Sciatic nerve (tissue), 2 donors: Measurements from ENCODE around the gene GSTT2. TPM values are rescaled to one million over a fixed set of nuclear protein-coding genes. Genes with fewer than 3 reads are reported as not detected.

ENCODE experiments used
- ATAC-seq: fragments of 200-7000 bp; cut with Tn5 transposase; one replicate; pipeline ENCODE4 v1.9.1; 2020; ENCODE audit warnings: mild to moderate bottlenecking, moderate library complexity
- DNase-seq: peaks from one replicate; pipeline ENCODE4 v3.0.0-alpha.2; 2020; ENCODE audit warnings: low spot score
- intact Hi-C: fragments of 100-400 bp; cut with DNase I; formaldehyde crosslinking; loops from one replicate; pipeline ENCODE4 v1.14.2; 2022
- total RNA-seq: library from RNA; stranded (reverse); fragmentation: NEBNext Ultra II Directional; extraction: Animal tissue kit (Norgen Biotek cat#: 25700); gene quantifications from one replicate; pipeline ENCODE4 v1.2.1, GENCODE V29; 2021
- donor health status: DM: no; HTN: no; CAD: no.
- donor health status: DM: no; HTN: no; CAD: no.

The GSTT2 gene
- total RNA-seq, 1 donor from 2014 or later, result not detected

GRCh38 chr22:24005201-24005600, 25.3 kb downstream of the GSTT2 start, which contains the start of gene GSTT4:
TSS of gene GSTT4 (minus strand) at chr22:24005453. CDS start at chr22:24005356, 97 bp downstream.
- intact Hi-C loops, result loop anchor here (10.0 kb wide), 1 partner anchor 170 kb away; no protein-coding TSS in a partner anchor
- ATAC-seq, result peak; percentile 43
- DNase-seq, result no peak

- intact Hi-C loops, result loop anchor here (2.0 to 10.0 kb wide), 2 partner anchors 68 to 168 kb away; no protein-coding TSS in a partner anchor
- ATAC-seq, result no peak
- no peak for DNase-seq
Measured at GRCh38 chr22:24006207-24006913, 26.4 kb downstream of the GSTT2 start.

- no peak for DNase-seq
- ATAC-seq, result no peak
- intact Hi-C loops, result loop anchor here (2.0 to 10.0 kb wide), 2 partner anchors 68 to 168 kb away; no protein-coding TSS in a partner anchor
Measured at GRCh38 chr22:24006914-24007214, 26.9 kb downstream of the GSTT2 start.

GRCh38 chr22:24007253-24008021, 27.5 kb downstream of the GSTT2 start:
- intact Hi-C loops, result loop anchor here (2.0 to 10.0 kb wide), 2 partner anchors 69 to 167 kb away; no protein-coding TSS in a partner anchor
- no peak for DNase-seq
- no peak for ATAC-seq

- ATAC-seq (no peak), DNase-seq (no peak)
- intact Hi-C loops, result loop anchor here (10.0 kb wide), 1 partner anchor 167 kb away; no protein-coding TSS in a partner anchor
Measured at GRCh38 chr22:24008022-24008283, 28.0 kb downstream of the GSTT2 start.

- DNase-seq, result no peak
- no peak for ATAC-seq
- intact Hi-C loops, result loop anchor here (10.0 kb wide), 1 partner anchor 166 kb away; no protein-coding TSS in a partner anchor
Measured at GRCh38 chr22:24008381-24009226, 28.7 kb downstream of the GSTT2 start.

- ATAC-seq (no peak), DNase-seq (no peak)
- intact Hi-C loops, result loop anchor here (10.0 kb wide), 1 partner anchor 165 kb away; no protein-coding TSS in a partner anchor
Measured at GRCh38 chr22:24009227-24010017, 29.5 kb downstream of the GSTT2 start.

- intact Hi-C loops, result no loop called here
- ATAC-seq (no peak), DNase-seq (no peak)
Measured at GRCh38 chr22:24010018-24010391, 30.1 kb downstream of the GSTT2 start.

GRCh38 chr22:24011735-24012068, 31.8 kb downstream of the GSTT2 start:
- ATAC-seq (no peak), DNase-seq (no peak)

GRCh38 chr22:24016156-24016555, 36.2 kb downstream of the GSTT2 start:
- DNase-seq, result no peak
- no peak for ATAC-seq
- intact Hi-C loops, result no loop called here

More at GRCh38 chr22:24011735-24012068, 31.8 kb downstream of the GSTT2 start:
- intact Hi-C loops, result no loop called here

GRCh38 chr22:24021304-24021703, 41.4 kb downstream of the GSTT2 start:
- intact Hi-C loops, result no loop called here
- DNase-seq (no peak), ATAC-seq (no peak)

GRCh38 chr22:24023204-24023789, 43.4 kb downstream of the GSTT2 start:
- no peak for DNase-seq
- ATAC-seq, result no peak
- intact Hi-C loops, result no loop called here

GRCh38 chr22:24024354-24024753, 44.4 kb downstream of the GSTT2 start:
- intact Hi-C loops, result no loop called here
- ATAC-seq (no peak), DNase-seq (no peak)

GRCh38 chr22:24025475-24025874, 45.5 kb downstream of the GSTT2 start:
- intact Hi-C loops, result no loop called here
- no peak for DNase-seq
- ATAC-seq, result no peak

- ATAC-seq (no peak), DNase-seq (no peak)
- intact Hi-C loops, result no loop called here
Measured at GRCh38 chr22:24026056-24026455, 46.1 kb downstream of the GSTT2 start.

- ATAC-seq (no peak), DNase-seq (no peak)
- intact Hi-C loops, result no loop called here
Measured at GRCh38 chr22:24026733-24027132, 46.8 kb downstream of the GSTT2 start.

- intact Hi-C loops, result no loop called here
- no peak for ATAC-seq
- no peak for DNase-seq
Measured at GRCh38 chr22:24027389-24027975, 47.5 kb downstream of the GSTT2 start.

GRCh38 chr22:24027991-24028390, 48.1 kb downstream of the GSTT2 start:
- intact Hi-C loops, result no loop called here
- ATAC-seq, result no peak
- no peak for DNase-seq
